Ammon's horn (tissue), 1 donor: Measurements from ENCODE around the gene TNS3.
"Not testable (repeated sequence)": the region's sequence is repeated elsewhere in the genome, so short reads cannot be mapped to it uniquely, and the experiment has no call there.

Experiments
- DNase-seq: peaks from one replicate; pipeline ENCODE4 v3.0.0-alpha.2; 2016; ENCODE audit warnings: low spot score

The TNS3 gene

DNA sequence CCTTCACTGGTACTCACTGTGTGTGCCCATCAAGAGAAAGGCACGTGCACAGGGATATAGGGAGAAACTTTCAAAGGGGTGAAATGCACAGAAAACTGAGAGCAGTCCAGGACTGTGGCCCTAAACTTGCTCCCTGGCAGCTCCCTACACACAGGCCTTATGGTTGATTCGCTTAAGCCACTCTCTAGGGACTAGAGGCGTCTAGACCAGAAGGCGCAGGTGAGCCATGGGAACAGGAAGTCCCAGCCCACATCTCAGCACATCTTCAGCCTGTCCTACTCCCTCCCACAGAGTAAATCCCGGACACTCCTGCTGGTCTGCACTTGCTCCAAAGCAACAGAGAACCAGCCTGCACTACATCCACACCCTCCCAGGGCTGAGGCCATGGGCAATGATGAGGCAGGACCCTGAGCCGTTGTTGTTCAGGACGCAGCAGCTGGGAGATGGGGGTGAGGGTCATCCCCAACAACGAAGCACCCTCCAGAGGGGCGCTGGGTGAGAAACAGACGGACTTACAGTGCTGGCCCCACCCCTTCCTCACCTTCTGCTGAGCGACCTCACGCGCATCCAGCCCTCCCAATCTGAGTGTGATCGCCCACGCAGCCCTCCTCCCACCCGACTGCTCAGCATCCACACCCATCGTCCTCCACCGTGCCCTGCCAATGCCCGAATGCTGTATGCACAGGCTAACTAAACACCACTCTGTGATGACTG, 109.3 kb downstream of the TNS3 start:
- no peak for DNase-seq

DNA sequence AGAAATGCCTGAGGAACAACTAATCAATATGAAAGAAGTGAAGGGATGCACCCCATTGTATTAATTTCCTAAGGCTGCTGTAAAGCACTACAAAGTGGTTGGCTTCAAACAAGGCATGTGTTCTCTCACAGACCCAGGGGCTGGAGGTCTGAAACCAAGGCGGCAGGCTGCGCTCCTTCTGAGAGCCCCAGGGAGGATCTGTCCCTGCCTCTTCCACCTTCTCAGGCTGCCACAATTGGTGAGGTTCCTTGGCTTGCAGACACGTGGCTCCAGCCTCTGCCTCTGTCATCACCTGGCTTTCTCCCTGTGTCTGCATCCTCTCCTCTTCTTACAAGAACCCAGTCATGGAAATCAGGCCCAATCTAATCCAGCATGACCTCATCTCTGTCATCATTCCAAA, 110.1 kb downstream of the TNS3 start:
- no peak for DNase-seq

DNA sequence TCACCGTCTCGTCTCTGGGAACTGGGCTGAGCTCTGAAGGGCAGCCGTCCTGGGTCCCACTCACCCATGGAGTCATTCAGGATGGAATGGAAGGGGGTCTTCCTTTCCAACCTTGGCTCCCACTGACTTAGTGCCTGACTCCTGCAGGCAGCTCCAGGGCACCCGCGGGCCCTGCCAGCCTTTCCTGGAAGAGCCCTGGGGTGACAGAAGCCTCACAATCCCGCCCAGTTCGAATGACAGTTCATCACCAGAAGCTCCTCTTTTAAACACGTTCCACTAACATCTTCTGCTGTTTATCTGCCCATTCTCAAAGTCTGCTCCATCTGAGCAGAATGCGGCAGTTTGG, 110.6 kb downstream of the TNS3 start:
- no peak for DNase-seq

DNA sequence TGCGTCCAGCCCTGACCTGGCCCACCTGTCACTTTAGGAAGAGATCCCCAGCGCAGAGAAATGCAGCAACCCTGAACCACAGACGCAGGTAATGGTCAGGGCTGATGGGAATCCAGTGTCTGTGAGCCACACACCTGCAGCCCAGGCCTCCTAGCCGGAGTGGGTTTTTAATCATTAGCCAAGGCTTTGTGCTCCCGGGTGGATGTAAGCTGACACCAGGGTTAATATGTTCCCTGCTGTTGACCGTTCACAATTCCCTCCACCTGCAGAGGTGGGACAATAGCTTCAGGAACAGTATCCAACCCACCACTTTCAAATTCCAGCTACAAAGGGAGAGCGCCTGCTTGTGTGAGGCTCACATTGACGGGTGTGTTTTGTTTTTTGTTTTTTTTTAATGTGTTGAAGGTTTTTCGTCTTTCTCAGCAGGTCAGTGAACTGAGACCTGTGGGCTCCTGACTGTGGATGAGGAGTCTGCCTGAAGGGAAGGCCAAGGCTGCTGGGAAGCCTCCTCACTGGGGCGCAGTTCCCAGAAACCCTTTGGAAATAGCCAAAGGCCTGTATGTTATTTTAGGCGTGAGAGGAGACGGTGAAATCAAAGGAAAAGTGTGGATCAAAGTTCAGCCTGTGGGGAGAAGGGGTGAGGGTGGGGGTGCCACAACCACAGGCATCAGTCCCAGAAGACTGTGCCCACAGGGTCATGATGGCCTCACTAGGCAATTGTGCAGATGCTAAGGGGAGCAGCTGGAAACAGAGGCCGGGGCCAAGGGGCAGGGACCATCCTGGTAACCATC, 111.1 kb downstream of the TNS3 start:
- DNase-seq, result no peak

DNA sequence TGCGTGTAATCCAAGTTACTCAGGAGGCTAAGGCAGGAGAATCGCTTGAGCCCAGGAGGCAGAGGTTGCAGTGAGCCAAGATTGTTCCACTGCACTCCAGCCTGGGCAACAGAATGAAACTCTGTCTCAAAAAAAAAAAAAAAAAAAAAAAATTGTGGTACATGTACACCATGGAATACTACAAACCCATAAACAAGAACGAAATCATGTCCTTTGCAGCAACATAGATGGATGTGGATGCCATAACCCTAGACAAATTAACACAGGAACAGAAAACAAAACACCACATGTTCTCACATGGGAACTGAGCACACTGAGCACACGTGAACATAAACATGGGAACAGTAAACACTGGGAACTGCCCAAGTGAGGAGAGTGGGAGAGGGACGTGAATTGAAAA, 112.1 kb downstream of the TNS3 start:
- DNase-seq, result not testable (repeated sequence)

DNA sequence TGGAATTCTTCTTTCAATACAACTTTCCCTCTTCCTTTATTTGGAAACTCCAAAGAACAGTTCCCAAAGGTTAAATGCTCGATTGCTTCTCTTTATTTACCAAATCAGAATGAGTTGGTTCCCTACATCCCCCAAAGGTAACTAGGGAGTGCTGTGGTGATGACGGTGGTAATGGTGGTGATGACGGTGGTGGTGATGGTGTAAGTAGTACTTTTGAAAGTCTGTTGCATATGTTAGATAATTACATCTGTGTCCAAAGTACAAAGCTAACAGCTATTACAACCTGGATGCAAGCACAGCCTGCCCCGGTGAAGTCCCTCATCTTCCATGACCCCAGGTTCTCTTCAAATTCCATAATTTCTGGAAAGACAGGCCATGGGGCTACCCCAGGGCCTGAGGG, 115.1 kb downstream of the TNS3 start:
- DNase-seq, result no peak

DNA sequence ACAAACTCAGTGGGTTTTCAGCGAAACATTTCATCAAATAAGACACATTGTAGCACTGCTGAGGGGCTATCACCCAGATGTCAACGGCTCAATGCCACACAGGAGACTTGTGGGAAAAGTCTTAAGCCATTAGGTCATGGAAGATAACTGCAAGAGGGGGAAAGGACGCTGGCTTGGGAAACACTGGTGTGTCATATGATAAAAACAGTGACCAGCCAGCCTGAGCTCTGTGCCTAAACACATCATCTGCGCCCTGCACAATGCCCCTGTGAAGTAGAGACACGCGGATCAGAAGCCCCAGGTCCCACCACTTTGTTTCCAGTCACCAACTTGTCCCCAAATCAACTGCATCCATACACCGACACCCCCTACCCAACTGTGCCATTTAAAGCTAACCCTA, 116.7 kb downstream of the TNS3 start:
- no peak for DNase-seq

DNA sequence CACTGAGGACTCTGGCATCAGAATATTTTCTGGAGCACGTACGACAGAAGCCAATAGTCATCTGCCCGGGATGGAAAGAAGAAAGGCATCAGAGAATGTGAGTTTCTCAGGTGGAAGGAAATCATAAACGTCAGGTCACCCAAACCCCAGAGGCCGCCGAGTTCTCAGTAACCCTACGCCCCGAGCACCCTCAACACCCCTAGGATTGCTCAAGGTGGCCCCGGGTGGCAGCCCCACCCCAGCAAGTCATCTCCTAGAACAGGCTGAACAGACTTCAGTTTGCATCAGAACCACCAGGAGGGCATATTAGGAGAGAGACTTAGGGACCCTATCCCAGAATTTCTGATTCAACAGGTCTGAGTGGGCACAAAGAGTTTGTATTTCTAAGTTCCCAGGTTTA, 117.6 kb downstream of the TNS3 start:
- DNase-seq, result no peak

DNA sequence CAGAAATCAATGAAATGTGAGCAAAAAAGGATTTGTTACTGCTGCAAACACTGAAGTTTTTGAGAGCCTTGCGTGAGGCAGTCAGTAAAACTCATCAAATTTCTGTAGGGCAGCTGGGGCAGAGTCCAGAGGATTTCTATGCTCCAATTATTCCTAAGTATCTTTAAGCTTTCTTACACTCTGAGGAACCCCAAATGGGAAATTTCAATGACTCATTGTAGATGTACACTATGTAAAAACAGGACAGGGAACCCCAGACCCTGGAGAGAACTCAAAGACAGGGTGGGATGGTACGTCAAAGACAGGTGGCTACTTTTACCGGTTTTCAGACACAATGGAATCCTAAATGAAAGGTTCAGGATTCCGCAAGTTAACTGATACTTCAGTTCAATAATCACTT, 120.2 kb downstream of the TNS3 start:
- no peak for DNase-seq

DNA sequence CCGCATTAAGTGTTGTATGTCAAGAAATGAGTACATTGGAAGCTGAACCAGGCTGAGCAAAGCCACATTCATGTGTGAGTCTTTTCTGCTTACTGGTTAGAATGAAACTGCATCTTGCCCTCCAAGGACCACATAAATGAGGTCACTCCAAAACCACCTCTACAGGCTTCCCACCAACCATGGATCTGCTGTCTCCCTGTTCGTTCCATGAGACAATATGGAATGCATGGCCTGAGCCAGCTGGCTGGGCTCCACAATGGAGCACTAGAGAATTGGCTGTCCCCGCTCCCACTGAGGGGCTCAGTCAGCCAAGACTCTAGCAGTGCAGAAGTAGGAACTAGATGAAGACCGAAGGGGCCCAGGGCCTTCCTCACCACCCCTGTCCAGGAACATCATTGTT, 120.8 kb downstream of the TNS3 start:
- DNase-seq, result no peak

DNA sequence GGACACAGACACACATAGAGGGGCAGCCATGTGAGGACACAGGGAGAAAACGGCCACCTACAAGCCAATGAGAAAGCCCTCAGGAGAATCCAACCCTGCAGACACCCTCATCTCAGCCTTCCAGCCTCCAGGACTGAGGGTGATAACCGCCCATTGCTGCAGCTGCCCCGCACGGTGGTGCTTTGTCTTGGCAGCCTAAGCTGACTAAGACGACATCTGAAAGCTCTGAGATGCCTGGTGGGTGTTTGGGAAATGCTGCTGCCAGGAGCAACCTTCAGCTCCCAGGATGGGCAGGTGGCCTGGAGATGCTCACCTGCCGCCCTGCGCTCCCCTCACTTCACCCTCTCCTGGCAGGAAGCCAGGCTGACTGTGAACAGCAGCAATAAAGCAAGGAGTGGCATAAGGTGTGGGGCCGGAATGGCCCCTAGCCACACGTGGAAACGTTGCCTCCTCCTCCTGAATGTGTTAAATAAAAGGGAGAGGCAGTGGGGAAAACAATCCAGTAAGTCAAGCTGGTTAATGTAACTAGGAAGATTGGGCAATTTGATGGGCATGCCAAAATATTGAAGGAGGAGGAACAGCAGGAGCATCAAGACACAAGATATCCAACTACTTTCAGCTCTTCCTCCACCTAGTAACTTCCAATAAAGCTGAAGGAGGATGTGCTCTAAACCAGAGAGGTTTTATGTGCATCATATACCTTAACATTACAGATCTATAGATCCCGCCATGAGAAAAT, 121.5 kb downstream of the TNS3 start:
- no peak for DNase-seq

DNA sequence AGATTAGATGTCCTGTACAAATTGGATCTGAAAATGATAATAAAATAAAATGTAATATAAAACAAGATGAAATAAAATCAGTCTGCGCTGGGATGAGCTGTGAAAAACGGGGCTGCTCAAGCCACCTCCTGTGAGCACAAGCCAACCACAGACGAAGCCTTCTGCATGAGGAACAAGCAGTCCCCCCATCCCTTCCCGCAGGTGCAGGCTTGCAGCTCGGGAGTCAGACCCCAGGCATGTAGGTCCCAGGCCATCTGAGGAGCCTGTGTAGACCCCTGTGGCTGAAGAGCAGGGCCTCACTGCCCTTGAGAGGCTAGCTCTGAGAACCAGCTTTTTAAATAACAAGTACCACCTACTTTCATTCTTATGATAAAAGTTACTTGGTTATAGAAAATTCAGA, 123.4 kb downstream of the TNS3 start:
- no peak for DNase-seq

DNA sequence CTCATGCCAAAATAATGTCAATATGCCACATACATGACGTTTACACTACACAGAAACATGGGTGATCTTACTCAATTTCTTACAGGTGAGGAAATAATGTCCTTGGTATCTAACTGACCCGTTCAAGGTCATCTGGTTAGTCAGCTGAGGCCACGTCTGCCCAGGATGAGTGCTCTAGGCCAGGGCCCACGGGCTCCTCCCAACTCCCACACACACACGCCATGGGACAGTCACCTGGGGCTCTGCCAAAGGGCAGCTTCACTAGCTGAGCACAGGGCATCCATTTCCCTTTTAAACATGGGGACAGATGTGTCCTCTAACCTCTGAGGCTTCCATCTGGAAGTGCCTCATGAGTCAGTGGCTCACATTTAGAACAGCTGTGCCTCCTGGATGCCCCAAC, 123.9 kb downstream of the TNS3 start:
- DNase-seq, result no peak

DNA sequence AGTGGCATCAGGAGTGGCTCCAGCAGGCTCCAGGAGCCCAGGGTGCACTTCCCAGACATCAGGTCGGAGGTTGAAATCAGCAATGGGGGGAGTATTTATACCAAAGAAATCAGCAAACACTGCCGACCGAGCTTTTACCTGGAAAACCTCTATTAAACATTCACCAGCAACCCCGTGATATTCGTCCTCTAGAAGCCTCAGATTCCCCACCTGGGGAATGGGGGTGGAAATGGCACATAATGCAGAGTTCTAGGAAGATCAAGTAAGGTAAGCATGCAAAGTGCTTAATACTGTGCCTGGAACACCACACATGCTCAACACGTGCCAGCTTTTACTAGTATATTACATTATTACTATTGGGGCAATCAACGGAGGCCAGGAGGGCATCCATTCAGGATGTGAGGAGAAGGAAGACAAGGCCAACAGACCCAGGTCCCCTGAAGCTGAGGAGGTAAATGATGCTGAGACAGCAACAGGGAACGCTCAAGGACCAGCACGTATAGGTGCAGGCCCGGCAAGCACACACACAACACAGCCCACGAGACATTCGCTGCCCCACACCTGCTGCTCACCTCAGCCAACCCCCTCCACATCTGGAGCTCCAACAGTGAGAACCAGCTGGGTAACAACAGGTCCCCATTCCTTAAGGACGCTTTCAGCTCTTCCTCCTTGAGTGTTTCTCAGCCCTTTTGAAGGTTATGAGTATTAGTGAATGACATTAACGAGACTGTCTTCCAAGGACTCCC, 125.5 kb downstream of the TNS3 start:
- no peak for DNase-seq

DNA sequence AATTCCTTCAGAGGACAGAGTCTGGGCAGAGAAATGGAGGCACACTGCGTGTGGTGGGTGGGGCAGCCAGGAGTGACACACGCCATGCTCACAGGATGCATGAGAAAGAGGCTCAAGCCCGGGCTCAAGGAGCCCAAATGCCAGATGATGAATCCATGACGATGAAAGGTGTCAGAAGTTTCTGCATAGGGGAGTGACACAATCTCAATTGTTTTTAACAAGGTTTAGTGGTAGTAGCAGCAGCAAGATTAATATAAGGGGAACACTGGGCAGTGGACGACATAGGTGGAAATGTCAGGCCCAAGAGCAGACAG, 126.1 kb downstream of the TNS3 start:
- no peak for DNase-seq

DNA sequence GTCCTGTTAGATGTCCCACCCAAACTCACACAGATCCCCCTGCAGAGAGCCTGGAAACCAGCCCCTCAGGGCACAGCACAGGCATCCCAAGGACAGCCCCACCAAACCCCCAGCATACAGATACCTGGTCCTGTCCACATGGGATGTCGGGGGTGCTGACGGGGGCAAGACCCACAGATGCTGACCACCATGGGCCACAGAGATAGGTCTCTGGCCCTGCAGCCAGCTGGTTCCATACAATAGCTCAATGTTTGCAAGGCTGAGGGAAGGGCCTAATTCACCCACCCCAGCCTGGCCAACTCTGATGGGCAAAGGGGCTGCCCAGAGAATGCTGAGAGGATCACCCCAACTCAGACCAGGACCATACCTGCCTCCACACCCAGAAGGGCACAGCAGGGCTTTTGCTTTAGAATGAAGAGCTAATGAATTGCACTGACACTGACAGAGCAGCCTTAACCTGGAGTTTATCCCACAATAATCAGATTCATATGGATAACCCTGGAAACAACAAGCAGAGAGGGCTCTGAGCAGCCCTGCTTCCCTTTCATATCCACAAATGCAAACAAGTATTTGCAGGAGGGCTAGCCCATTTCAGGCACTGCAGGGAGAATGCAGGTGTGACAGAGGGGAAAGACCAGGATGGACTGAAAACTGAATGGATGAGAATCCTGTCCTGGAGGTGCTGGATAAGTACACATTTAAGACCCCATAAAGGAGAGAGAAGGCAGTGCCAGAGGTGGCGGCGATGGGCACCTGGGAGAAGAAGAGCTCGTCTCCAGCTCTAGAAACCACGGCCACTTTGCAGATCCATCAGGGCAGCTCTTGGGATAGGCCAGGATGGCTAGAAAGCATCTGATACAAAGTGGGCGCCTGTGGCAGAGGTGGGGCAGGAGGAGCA, 126.7 kb downstream of the TNS3 start:
- no peak for DNase-seq

DNA sequence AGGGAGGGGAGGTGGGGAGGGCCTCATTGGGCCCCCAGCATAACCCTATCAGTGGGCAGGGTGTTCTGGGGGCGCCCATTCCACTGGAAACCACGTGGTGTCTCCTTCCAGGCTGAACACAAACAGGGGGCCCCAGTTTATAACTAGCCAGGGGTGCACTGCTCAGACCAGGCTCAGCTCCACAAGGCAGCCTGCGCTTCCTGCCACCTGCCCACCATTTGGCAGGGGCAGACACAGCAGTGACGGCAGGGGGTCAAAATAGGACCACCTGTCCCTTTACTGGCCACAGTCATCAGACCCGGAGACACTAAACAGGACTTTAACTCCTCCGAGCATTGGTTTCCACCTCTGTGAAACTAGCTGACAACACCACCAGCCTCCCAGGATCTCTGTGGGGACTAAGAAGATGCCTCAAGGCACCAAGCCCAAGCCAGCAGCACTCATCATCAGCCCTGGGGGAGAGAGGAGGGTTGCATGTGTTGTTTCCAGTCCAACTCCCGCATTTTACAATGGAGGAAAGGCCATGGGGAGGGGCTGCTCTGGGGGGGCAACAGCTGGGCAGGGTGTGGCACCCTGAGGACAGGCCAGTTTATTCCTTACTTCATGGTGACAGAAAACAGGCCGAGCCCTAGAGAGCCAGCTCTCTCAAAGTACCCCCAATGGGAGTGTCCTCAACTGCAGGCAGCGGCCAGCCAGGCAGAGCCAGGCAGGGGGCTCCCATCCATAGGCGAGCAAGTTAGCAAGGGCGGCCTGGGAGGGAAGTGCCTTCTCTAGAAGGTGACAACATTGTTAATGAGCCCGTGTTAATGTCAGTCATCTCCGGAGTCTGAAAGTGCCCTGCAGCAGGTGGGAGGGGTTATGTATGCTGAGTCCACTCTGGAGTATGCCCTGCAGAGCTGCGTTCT, 127.6 kb downstream of the TNS3 start:
- no peak for DNase-seq

DNA sequence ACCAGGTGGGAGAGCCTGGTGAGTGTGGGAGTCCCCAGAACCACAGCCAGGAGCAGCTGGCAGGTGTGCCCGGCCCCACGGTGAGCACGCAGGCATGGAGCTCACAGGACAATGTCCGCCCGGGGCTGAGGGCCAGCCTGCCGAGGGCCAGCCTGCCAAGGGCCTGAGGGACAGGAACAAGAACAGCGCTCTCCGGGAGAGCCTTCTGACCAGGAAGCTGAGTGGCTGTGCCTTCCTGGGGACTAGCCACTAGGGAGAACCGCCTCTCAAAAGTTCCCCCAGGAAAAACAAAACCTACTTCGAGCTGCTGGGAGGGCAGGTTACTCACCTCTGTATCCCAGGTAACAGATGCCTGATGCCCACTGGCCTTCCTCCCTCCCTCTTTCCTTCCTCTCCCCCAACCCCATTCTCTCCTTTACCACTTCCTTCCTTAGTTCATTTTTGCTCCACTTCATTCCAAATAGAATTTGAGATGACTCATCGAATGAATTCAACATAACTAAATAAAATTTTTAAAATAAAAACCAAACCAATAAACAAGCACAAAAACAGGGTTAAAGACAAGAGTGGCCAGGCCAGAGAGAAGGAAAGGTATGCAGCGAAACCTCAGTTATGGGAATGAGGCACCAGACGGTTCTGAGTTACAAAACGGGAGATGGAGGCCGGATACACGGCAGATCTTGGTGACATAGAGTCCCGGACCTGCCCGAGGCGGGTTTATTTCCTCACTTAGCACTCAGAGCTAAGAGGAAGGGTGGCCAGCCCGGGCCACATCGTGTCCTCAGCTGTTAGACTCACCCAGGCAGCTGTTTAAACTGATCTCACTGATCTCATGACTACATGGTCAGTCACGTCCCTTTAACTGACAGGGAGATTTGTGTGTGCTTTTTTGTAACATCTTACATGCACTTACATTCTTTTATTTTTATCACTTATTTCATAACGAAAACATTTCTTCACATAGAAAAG, 128.5 kb downstream of the TNS3 start:
- peak; percentile 55 for DNase-seq

DNA sequence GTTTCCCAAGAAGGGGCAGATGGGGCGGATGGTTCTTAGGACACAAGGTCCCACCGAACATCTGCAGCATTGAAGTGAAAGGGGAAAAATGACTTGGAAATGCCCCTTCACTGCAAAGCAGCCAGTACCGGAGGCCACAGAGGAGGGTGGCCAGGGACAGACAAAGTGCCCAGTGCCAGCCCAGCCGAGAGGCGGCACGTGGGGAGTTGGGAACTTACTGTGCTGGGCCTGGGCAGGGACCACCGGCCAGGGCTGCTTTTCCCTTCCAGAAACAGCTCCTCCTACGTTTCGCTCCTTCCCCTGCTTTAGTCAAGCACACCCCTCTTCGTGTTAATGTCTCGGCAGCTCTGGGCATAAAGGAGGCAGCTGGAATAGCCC, 129.2 kb downstream of the TNS3 start:
- DNase-seq, result peak; percentile 24
